T-helper 22 cell (primary cell): ENCODE measurements around the gene BCL11B.

Source experiments
- DNase-seq: peaks from one replicate; pipeline ENCODE4 v3.0.0-alpha.2; 2020; ENCODE audit warnings: low read depth

BCL11B gene

GRCh38 chr14:99119554-99120525, 152.2 kb downstream of the BCL11B start:
- DNase-seq, result no peak
